HG02678 (cell line): ENCODE results near the gene VAC14.

Experiments used
- ATAC-seq: cut with Tn5 transposase; IDR thresholded peaks from one replicate; pipeline ENCODE4 v1.9.1; 2021; ENCODE audit warnings: mild to moderate bottlenecking, moderate library complexity; ENCODE audit not compliant: unreplicated experiment

VAC14 gene

DNA sequence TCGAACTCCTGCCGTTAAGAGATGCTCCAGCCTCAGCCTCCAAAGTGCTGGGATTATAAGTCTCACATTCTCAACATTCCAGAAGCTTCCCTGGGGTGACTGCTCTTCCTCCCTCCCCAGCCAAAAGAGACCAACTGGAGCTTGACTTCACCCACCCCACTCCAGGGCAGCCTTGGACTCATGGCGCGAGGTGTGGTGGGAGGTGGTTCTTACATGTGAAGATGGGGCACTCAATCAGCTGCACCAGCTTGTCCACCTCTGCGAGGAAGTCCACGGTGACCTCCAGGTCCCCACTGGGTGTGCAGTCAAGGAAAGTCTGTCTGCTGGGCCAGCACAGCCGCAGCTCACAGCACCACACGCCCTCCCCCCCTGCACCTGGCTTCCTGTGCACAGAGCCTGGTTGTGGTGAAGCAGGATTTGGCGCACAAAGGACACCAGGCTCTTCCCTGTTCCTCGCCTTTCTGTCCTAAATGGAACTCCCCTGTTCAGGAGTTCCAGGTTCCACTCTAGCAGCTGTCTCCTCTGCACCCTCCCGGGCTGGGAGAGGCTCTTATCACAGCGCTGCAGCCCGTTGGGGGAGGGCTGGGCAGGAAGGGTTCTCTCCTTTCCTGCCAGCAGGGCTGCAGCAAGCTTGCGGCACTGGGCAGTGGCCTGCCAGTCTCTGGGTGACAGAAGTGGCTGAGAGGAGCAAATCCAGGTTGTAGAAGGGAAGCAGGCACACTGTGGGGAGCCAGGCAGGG, 105.5 kb downstream of the VAC14 start:
- ATAC-seq = no peak

DNA sequence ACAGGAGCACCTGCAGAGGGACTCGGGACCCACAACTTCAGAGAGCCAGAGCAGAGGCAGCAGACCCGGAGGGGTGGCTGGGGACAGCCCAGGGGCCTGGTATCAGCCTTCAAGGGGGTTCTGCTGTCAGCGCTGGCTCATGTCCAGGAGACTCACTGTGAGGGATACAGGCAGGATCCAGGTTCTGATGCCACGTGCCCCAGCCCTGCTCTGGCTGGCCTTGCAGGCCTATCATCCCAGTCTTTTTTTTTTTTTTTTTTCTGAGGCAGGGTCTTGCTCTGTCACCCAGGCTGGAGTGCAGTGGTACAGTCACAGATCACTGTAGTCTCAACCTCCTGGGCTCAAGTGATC, 106.1 kb downstream of the VAC14 start:
- no peak for ATAC-seq

DNA sequence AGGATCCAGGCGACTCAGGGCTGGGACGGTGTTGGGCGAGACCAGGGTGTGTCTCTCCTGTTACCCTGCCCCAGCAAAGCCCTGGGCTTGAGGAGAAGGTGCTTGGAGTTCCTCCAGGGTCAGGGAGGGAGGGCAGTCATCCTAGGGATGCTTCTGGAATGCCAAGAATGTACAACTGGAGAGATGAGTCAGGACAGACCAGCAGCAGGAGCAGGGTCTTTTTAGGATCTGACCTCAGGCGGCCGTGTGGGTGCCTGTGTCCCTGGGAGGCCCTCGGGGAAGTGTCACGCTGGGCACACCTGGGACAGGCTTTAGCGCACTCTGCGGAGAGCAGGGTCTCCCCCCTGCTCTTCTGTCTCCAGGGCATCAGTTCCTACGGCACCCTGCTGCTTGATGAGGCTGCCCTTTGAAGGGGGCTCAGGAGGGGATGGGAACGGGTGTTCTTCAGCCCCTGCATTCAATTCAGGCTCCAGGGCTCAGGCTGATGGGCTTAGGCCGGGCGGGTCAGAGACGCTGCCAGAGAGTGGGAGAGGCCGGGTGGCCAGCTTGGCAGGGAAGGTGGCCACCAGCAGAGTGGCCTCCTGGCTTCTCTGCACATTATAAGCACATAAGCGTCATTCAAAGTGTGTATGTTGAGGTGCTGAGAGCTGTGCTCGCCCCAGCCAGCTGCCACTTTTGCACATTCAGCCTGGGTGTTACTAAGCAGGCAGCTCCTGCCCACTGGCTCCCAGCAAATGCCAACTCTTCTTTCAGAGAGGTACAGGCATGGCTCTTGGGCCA, 106.7 kb downstream of the VAC14 start:
- no peak for ATAC-seq

GRCh38 chr16:70692873-70693671, 107.9 kb downstream of the VAC14 start:
- no peak for ATAC-seq

DNA sequence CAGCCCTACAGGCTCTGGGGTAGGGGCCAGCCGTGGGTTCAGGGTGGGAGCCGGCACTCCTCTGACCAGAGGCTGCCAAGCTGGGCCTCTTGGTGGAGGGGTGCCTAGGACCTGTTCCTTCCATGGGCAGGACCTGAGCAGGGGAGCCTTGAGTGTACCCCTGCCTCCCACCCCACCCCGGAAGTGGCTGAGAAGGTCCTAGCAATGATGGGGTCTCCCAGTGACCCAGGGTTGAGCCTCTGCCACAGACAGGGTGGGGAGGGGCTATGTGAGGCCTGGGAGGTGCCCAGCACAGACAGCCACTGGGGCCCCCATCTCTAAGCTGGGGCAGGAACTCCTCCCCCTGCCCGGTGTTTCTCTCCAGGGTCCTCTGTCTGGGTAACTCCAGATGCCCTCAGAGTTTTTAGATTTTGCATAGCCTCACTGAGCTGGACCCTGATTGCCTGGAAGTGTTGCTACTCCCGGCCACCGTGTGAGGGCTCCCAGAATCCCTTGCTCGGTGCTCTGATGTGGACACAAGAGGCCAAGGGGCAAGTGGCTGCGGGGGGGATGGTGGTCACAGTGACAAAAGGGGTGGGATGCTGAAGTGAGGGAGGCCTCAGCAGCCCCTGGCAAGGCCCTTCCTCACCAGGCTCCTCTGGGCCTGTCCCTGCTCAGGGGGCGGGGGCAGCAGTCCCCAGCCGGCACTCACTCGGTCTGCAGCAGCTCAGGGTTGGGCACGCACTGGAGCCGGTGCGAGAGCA, 108.7 kb downstream of the VAC14 start:
- no peak for ATAC-seq

DNA sequence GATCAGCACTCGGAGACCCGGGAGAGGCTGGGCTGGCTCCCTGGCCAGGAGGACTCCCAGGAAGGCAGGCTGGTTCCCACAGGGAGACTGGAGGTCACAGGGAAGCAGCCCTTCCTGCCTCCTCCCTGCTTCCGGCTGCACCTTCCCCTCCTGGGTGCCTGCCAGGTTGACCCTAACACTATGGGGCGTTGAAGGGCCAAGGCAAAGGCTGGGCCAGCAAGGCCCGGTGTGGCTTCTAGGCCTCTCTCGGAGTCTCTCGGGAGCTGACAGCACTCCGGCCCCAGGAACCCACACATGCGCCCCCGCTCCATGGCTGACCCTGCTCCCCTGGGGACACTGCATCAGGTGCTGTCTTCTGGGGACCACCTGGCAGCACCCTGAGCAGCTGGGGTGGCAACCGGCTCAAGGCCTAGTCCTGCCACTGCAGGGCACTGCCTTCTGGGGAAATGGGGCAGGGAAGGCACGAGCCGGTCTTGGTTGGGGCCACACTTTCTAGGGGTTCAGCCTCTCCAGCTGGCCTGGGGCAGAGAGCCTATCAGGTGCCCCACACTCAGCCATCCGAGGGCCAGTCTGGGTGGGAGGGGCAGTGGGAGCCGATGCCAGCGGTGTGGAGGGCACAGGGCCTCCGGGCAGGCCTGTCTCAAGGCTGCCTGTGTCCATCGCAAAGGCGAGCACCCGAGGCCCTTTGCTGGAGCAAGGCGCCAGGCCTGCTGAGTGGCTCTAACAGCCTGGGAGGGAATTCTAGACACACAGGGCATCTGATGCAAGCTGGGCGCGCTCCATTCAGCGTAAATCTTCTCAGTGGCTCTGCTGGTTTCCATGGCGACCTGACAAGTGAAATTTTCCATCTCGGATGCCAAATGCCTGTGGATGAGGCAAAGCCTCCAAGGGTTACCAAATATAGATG, 109.5 kb downstream of the VAC14 start:
- no peak for ATAC-seq

DNA sequence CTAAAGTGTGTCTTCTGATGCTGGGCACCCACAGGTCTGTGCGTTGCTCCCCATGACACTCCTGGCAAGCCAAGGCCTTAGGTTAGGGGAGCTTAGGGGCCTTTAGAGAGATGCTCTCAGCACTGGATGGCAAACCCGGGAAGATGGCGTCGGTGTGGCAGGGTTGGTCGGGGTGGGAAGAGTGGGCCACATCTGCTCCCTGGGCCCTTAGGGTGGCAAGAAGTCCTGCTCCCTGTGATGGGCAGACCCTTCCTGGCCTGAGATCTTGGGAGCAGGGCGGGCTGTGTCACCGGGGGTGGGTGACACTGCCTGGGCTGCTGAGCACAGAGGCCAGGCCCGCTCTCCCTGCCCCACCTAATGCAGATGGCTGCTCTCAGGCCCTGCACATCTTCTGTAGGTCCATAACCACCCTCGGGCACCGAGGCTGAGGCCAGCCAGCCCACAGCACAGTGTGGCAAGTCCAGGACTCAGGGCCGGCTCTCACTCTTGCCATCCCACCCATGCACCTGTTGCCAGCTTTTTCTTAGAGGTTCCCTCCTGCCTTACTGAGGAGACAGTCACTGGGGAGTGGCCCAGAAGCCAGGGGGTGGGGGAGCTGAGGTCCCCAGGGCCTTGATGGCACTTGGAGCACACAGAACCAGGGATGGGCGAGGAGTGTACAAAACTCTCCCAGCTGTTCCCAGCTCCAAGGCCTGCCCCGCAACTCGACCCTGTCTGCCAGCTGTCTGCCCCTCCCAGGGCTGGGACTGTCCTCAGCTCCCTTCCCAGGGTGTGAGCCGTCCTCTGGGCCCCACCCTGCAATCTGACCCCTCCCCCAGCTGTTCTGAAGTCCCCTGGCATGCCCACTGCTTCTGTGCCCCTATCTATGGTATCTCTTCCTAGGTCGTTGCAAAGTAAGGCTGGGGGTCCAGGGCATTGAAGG, 110.7 kb downstream of the VAC14 start:
- ATAC-seq = no peak

DNA sequence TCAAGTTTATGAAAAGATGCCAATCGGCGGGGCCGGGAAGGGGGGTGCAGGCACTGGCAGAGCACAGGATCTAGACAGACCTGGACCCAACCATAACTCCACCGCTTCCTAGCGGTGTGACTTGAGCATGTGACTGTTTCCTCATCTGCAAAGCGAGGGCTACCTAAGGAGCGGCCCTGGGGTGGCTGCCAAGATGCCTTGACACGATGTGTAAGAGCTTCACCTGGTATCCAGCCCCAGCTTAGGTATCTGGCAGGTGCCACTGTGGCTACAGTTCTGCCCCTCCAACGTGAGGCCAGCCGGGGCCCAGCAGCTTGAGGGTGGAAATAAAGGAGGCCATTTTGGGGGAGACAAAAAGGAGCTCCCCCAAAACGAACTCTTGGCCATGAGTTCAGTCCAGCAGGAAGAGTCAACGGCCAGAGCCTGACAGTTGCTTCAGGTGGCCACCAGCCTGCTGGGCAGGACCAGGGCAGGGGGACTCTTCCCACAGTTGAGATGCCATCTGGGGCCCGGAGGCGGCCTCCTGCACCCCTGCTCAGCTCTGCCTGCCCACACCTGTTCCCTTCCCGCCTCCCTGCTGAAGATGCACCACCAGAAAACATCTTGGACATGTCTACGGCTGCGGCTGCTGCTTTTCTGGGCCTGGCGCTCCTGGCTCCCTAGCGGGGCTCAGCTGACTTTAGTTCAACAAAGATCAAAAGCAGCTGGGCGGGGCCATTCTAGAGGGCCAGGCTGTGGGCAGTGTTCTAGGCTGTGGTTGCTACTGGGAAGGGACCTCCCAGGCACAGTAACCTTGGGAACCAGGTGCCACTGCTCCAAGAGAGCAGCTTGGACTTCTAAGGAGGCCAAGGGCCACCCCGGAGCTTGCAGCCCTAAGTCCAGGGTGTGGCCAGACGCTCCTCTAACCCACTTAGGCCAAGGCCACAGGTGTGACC, 111.7 kb downstream of the VAC14 start:
- ATAC-seq = no peak

DNA sequence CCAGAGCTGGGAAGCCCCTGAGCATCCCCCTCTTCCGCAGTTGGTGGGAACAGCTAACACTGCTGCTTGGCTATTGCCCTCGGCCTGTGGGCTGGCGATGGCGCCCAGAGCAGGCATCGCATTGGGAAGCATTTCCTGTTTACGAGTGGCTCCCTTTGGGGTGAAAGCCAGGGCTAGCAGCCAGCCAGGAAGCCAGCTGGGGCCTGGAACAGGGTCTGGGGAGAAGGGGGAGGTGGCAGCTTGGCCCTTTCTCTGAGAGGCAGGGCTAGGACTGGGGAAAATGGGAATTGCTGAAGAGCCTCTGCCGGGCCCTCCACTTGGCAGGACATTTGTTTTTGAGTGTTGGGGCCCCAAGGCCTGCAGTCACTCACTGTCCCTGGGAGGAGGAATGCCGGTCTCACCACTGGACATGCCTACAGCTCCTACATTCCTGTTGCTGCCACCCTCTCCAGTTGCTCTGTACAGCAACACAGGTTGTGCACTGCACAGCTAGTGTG, 112.7 kb downstream of the VAC14 start:
- ATAC-seq = no peak

- no peak for ATAC-seq
Measured at GRCh38 chr16:70687671-70688245, 113.2 kb downstream of the VAC14 start.

DNA sequence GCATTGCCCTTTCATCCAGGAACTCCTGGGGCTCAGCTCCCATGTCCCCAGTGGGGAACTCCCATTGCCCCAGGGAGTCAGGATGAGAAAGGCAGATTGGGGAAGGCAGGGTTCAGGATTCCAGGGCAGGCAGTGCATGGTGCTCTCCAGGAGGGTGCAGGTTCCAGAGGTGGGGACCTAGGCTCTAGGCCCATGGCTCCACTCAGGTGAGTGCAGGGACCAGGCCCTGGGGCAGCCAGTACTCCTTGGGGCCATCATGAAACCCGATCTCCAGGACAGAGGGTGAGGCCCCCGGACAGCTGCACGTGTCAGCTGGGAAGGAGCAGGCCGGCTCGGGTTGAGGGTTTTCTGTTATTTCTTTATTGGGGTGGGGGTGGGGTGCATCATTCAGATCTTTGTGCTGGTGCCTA, 113.9 kb downstream of the VAC14 start:
- no peak for ATAC-seq

GRCh38 chr16:70686376-70687101, 114.4 kb downstream of the VAC14 start:
- ATAC-seq = no peak

- ATAC-seq = no peak
Measured at GRCh38 chr16:70685938-70686375, 115.0 kb downstream of the VAC14 start, which contains the start of gene MTSS2. TSS of gene MTSS2 (minus strand) at chr16:70686053. CDS start at chr16:70685791, 262 bp downstream.

GRCh38 chr16:70685061-70685937, 115.7 kb downstream of the VAC14 start:
- ATAC-seq = no peak
